ENCODE measurements around the gene DIP2C. TPM values are rescaled to one million over a fixed set of nuclear protein-coding genes. Genes with fewer than 3 reads are reported as not detected.

The DIP2C gene
- total and polyA plus RNA-seq, 2 donors (not counting 1 experiment from before 2014, with no cell fraction given): 1.3 to 1.9 TPM

GRCh38 chr10:383519-383918, 305.9 kb downstream of the DIP2C start:
- TF ChIP-seq EZH2 (IDR thresholded peaks at IDR 0.05; ENCODE audit: borderline replicate concordance, insufficient read depth, low read depth, low read length, poor library complexity, severe bottlenecking): no peak
- no peak for TF ChIP-seq CTCF (IDR thresholded peaks at IDR 0.05)
- H3K79me2 ChIP-seq (ENCODE audit: control insufficient read depth, insufficient read depth, low read length): no peaks in the 10 kb centered on the region
- H3K9ac ChIP-seq (ENCODE audit: low read length): no peak overlapping the region
- WGBS (ENCODE audit: insufficient coverage): 69% methylated on average over 2 of the region's 6 CpGs
- H3K27me3 ChIP-seq (replicated peaks in 1 of 4; ENCODE audit: control extremely low read depth in 1 of 4, control insufficient read depth in 3 of 4, insufficient read depth in 4 of 4, low read length in 3 of 4): peaks cover 0 to 2% (median 0%) of the 10 kb centered on the region in 4 experiments
- H3K27ac ChIP-seq (ENCODE audit: low read length in 2 of 2): no peak overlapping the region
- H3K36me3 ChIP-seq (replicated peaks in 1 of 2; ENCODE audit: control extremely low read depth in 1 of 2, control insufficient read depth in 1 of 2, extremely low read depth in 1 of 2, insufficient read depth in 2 of 2, low read length in 1 of 2): no peaks in the 10 kb centered on the region
- no peak overlapping the region for H3K4me2 ChIP-seq (replicated peaks; ENCODE audit: low read depth, low read length, poor library complexity, severe bottlenecking)
- Mint-ChIP-seq H3K27me3 (peaks cover 9% of the 10 kb centered on the region), H3K9me3 (ENCODE audit: insufficient read depth) (no peaks in the 10 kb centered on the region), H3K27ac (no peak overlapping the region), H3K4me1 (no peaks in the 10 kb centered on the region), H3K4me3 (no peak overlapping the region)
- ChIA-PET CTCF (no interaction called here), POLR2A (no interaction called here)
- no peak overlapping the region for H3K4me3 ChIP-seq (ENCODE audit: control extremely low read depth in 1 of 5, extremely low read depth in 1 of 5, insufficient read depth in 1 of 5, low read depth in 2 of 5, low read length in 4 of 5)
- no peaks in the 10 kb centered on the region for H4K20me1 ChIP-seq (ENCODE audit: control insufficient read depth, insufficient read depth, low read length, poor library complexity, severe bottlenecking)
- DNase-seq (no peak), ATAC-seq (ENCODE audit: low read depth) (no peak)
- no peak overlapping the region for H2AFZ ChIP-seq (ENCODE audit: insufficient read depth, low read depth, low read length, poor library complexity, severe bottlenecking)
- H3K9me3 ChIP-seq (ENCODE audit: control extremely low read depth in 1 of 3, control insufficient read depth in 2 of 3, insufficient read depth in 1 of 3, low read length in 2 of 3): peaks cover 0 to 9% (median 0%) of the 10 kb centered on the region in 3 donors
- H3K4me1 ChIP-seq (ENCODE audit: control insufficient read depth in 2 of 2, insufficient read depth in 2 of 2, low read length in 2 of 2): no peaks in the 10 kb centered on the region
- intact Hi-C loops (cut with micrococcal nuclease): no loop called here

- Histone ChIP-seq H3K27ac (ENCODE audit: low read length in 2 of 2) (no peak overlapping the region), H3K9me3 (ENCODE audit: control extremely low read depth in 1 of 3, control insufficient read depth in 2 of 3, insufficient read depth in 1 of 3, low read length in 2 of 3) (peaks cover 0 to 9% (median 0%) of the 10 kb centered on the region in 3 donors), H2AFZ (ENCODE audit: insufficient read depth, low read depth, low read length, poor library complexity, severe bottlenecking) (no peak overlapping the region), H3K36me3 (replicated peaks in 1 of 2; ENCODE audit: control extremely low read depth in 1 of 2, control insufficient read depth in 1 of 2, extremely low read depth in 1 of 2, insufficient read depth in 2 of 2, low read length in 1 of 2) (no peaks in the 10 kb centered on the region), H3K4me3 (ENCODE audit: control extremely low read depth in 1 of 5, extremely low read depth in 1 of 5, insufficient read depth in 1 of 5, low read depth in 2 of 5, low read length in 4 of 5) (no peak overlapping the region), H4K20me1 (ENCODE audit: control insufficient read depth, insufficient read depth, low read length, poor library complexity, severe bottlenecking) (no peaks in the 10 kb centered on the region), H3K9ac (ENCODE audit: low read length) (no peak overlapping the region), H3K79me2 (ENCODE audit: control insufficient read depth, insufficient read depth, low read length) (no peaks in the 10 kb centered on the region), H3K4me1 (ENCODE audit: control insufficient read depth in 2 of 2, insufficient read depth in 2 of 2, low read length in 2 of 2) (no peaks in the 10 kb centered on the region), H3K27me3 (replicated peaks in 1 of 4; ENCODE audit: control extremely low read depth in 1 of 4, control insufficient read depth in 3 of 4, insufficient read depth in 4 of 4, low read length in 3 of 4) (peaks cover 0 to 2% (median 0%) of the 10 kb centered on the region in 4 experiments), H3K4me2 (replicated peaks; ENCODE audit: low read depth, low read length, poor library complexity, severe bottlenecking) (no peak overlapping the region)
- no peak for TF ChIP-seq CTCF (IDR thresholded peaks at IDR 0.05)
- no peak for TF ChIP-seq EZH2 (IDR thresholded peaks at IDR 0.05; ENCODE audit: borderline replicate concordance, insufficient read depth, low read depth, low read length, poor library complexity, severe bottlenecking)
- Mint-ChIP-seq H3K27ac (no peak overlapping the region), H3K4me1 (no peaks in the 10 kb centered on the region), H3K4me3 (no peak overlapping the region), H3K27me3 (peaks cover 9% of the 10 kb centered on the region), H3K9me3 (ENCODE audit: insufficient read depth) (no peaks in the 10 kb centered on the region)
- ATAC-seq (ENCODE audit: low read depth) (no peak), DNase-seq (no peak)
- ChIA-PET CTCF (no interaction called here), POLR2A (no interaction called here)
- intact Hi-C loops (cut with micrococcal nuclease): no loop called here
- WGBS (ENCODE audit: insufficient coverage): 75% methylated on average over 4 of the region's 7 CpGs
Measured at GRCh38 chr10:381805-382204, 307.7 kb downstream of the DIP2C start.
